AG20443 (cell line): ENCODE data around the gene SAGE1.
A peak's percentile ranks its signal among the peaks of the same experiment; 100 is the strongest.
"Not testable (repeated sequence)": the region's sequence is repeated elsewhere in the genome, so short reads cannot be mapped to it uniquely, and the experiment has no call there.

Source experiments
- DNase-seq: peaks from one replicate; pipeline ENCODE4 v3.0.0; 2012; ENCODE audit warnings: low spot score, mixed read lengths

The SAGE1 gene

DNA sequence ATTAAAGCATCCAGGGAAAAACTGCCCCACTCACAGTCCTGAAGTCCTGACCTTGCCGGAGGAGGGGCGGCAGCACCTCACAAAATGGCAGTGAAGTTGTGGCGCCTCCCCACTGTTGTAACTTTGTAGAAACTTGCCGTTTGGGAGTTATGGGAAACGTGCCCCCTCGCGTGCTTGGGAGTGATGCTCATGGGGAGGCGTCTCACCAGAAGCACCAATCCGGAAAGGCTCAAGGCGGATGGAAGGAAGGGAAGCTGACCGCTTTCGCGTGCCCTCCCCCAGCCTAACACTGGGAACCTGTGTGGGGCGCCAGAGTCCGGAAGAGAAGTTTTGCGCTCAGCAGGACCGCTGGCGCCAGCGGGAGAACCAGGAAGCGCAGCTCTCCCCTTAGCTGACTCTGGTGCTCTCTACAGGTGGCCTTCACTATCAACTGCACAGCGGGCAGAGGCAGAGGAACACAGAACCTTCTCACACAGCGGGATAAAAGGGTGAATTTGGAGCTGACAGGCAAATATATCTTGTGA, at the start of gene SAGE1, which contains the start of gene CT45A10:
Gene SAGE1 (plus strand): TSS at position 423 of the 524 bp plus-strand sequence. CDS start 2,527 bp downstream, outside the sequence.
Gene CT45A10 (minus strand): TSS at position 151 of the 524 bp plus-strand sequence. CDS start 8,100 bp downstream, outside the sequence.
- no peak for DNase-seq

DNA sequence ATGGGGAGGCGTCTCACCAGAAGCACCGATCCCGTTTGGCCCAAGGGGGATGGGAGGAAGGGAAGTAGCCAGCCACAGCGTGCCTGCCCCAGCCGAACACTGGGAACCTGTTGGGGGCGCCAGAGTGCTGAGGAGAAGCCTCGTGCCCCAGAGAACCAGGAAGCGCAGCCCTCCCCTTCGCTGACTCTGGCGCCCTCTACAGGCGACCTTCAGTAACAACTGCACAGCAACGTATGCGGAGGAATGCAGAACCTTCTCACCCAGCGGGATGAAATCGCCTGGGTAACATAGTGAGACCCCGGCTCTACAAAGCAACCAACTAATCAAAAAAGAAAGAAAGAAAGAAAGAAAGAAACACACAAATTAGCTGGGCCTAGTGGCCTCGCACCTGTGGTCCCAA, 39.1 kb upstream of the SAGE1 start, which contains the start of gene CT45A8:
Gene CT45A8 (minus strand): TSS at position 101 of the 400 bp plus-strand sequence. CDS start 3,755 bp downstream, outside the sequence.
- not testable (repeated sequence) for DNase-seq

DNA sequence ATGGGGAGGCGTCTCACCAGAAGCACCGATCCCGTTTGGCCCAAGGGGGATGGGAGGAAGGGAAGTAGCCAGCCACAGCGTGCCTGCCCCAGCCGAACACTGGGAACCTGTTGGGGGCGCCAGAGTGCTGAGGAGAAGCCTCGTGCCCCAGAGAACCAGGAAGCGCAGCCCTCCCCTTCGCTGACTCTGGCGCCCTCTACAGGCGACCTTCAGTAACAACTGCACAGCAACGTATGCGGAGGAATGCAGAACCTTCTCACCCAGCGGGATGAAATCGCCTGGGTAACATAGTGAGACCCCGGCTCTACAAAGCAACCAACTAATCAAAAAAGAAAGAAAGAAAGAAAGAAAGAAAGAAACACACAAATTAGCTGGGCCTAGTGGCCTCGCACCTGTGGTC, 21.8 kb upstream of the SAGE1 start, which contains the start of gene CT45A9:
Gene CT45A9 (minus strand): TSS at position 101 of the 400 bp plus-strand sequence. CDS start 3,751 bp downstream, outside the sequence.
- not testable (repeated sequence) for DNase-seq

DNA sequence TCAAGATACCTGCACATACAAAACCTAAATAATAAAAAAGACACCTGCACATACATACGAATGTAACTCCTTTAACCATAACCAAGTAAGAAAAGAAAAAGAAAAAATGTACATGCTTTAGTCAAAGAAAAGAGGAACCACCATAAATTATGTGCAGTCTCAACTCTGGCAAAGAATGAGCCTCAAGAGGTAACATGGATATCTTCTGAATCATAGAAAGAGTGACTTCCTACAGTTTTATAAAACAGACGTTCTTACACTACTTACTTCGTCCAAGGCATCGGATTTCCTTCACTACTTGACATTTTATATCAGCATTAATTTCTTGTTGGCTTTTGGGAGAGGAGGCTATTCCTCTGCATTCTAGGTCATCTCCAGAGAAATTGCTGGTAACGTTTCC, 10.8 kb upstream of the SAGE1 start:
- not testable (repeated sequence) for DNase-seq

- DNase-seq = not testable (repeated sequence)
Measured at GRCh38 chrX:135888230-135888629, 5.3 kb upstream of the SAGE1 start.

DNA sequence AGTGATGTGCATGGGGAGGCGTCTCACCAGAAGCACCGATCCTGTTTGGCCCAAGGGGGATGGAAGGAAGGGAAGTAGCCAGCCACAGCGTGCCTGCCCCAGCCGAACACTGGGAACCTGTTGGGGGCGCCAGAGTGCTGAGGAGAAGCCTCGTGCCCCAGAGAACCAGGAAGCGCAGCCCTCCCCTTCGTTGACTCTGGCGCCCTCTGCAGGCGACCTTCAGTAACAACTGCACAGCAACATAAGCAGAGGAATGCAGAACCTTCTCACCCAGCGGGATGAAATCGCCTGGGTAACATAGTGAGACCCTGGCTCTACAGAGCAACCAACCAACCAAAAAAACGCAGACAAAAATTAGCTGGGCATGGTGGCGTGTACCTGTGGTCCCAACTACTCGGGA, 4.5 kb upstream of the SAGE1 start:
- DNase-seq = not testable (repeated sequence)

DNA sequence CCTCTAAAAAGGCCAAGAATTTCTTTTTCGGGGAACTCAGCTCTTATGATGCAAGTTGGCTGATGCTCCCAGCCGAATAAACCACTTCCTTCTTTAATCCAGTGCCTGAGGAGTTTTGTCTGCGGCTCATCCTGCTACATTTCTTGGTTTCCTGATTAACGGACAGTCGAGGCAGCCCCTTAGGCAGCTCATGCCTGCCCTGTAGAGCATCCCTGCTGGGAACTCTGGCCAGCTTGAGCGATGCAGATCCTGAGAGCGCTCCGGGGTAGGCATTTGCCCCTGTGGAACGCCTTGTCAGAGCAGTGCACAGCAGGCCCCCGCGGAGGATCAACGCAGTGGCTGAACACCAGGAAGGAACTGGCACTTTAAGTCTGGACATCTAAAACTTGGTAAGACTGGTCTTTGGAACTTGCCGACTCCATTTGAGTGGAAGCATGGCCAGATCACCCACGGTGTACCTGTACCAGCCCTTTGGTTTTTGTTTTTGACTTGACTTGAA, 3.4 kb upstream of the SAGE1 start:
- no peak for DNase-seq

GRCh38 chrX:135892781-135893180, 735 bp upstream of the SAGE1 start:
- no peak for DNase-seq

DNA sequence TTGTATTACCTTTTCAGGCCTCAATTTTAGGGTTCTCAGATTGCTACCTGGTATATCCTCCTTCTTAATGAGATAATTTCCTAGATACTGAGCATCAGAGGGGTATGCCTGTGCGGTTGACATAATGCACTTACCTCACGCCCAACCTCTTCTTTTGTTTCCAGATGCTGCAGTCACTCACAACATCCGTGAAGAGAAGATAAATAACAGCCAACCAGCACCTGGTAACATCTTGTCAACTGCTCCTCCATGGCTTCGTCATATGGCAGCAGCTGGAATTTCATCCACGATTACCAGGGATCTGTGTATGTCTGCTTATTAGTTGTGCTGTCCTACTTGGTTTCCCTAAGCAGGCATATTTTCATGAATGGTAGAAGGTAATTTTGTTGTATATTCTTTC, 16.7 kb downstream of the SAGE1 start:
- DNase-seq = no peak

GRCh38 chrX:135914404-135914803, 20.9 kb downstream of the SAGE1 start:
- DNase-seq = no peak

DNA sequence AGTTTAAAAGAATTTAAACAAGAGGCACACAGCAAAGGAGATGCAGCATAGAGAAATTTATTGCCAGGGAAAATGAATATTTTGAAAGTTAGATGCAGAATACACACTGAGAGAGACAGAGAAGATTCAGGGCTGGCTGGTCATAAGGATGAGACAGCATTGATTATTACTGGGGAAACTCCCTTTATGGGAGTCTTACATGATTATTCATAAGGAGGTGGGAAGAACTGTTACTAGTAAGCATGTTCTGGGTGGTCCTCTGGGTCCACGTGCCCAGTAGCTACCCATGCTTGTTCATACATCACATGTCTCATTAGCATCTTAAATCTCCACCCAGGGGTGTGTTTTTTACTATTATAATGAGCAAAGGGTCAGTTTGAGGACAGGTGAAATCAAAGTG, 27.0 kb downstream of the SAGE1 start:
- DNase-seq = not testable (repeated sequence)

- no peak for DNase-seq
Measured at GRCh38 chrX:135923353-135923752, 29.8 kb downstream of the SAGE1 start.

GRCh38 chrX:135927897-135928296, 34.4 kb downstream of the SAGE1 start:
- no peak for DNase-seq

DNA sequence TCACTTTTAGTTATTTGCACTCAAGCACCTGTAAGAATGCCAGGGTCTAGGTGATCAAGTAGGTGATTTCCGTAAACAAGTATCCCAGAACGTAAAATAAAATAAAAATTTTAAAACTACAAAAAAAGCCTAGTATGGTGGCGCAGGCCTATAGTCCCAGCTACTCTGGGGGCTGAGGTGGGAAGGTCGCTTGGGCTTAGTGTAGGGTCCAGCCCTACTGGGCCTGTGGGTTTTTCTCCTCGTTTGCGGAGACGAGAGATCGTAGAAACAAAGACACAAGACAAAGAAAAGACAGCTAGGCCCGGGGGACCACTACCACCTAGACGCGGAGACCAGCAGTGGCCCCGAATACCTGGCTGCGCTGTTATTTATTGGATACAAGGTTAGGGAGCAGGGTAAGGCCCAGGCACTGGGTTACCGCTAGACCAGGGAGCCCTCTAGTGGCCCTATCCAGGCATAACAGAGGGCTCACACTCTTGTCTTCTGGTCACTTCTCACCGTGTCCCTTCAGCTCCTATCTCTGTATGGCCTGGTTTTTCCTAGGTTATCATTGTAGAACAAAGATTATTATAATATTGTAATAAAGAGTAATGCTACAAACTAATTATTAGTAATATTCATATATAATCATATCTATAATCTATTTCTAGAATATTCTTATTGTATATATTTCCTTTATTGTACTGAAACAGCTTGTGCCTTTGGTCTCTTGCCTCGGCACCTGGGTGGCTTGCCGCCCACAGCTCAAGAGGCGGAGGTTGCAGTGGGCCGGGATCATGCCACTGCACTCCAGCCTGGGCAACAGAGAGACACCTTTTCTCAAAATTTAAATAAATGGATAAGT, 38.4 kb downstream of the SAGE1 start:
- DNase-seq = peak; percentile 38

DNA sequence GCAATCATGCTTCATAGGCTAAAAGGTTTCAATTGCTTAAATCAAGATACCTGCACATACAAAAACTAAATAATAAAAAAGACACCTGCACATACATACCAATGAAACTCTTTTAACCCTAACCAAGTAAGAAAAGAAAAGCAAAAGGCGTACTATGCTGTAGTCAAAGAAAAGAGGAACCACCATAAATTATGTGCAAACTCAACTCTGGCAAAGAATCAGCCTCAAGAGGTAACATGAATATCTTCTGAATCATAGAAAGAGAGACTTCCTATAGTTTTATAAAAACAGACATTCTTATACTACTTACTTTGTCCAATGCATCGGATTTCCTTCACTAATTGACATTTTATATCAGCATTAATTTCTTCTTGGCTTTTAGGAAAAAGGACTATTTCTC, 51.0 kb downstream of the SAGE1 start:
- no peak for DNase-seq

DNA sequence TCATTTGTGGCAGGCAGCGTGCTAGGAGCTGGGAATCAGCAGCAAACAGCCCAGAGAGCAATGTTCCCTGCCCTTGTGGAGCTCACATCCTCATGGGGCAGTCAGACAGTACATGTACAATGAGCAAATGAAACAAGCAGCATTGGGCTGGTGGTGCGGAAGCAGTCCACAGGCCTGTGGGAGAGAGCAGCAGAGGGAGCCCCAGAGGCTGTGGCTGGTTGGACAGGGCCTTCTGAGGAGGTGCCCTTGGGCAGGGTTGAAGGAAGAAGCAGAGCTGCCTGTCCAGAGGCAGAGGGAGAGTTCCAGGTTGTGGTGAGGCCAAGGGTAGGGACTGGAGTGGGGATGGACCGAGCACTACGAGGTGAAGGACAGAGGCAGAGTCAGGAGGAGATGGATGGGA, 57.8 kb downstream of the SAGE1 start:
- DNase-seq = no peak
